ENCODE data around the gene KRT77. TPM values are rescaled to one million over a fixed set of nuclear protein-coding genes. Genes with fewer than 3 reads are reported as not detected.

The KRT77 gene
- total and polyA plus RNA-seq, 10 of the 15 experiments (the other 5 are each of a cell fraction or from before 2014, with no cell fraction given), result not detected

- WGBS (ENCODE audit: insufficient coverage, insufficient replicate concordance, low lambda C conversion rate, missing lambda C conversion rate), result 16% methylated on average over 8 of the region's 8 CpGs
These were observed 15.6 kb downstream of the KRT77 start for GRCh38 chr12:52687497-52688385.

GRCh38 chr12:52686756-52687487 lies 16.4 kb downstream of the KRT77 start:
- no TSS peak for BruUV-seq (replicated peaks)
- CTCF ChIA-PET, result no interaction called here
- no peak for TF ChIP-seq TAF1 (IDR thresholded peaks at IDR 0.05; ENCODE audit: borderline replicate concordance, low read depth, low read length)
- no peak for TF ChIP-seq WRNIP1 (IDR thresholded peaks at IDR 0.05; ENCODE audit: borderline replicate concordance, low read depth, low read length)
- TF ChIP-seq, protein P1, sequence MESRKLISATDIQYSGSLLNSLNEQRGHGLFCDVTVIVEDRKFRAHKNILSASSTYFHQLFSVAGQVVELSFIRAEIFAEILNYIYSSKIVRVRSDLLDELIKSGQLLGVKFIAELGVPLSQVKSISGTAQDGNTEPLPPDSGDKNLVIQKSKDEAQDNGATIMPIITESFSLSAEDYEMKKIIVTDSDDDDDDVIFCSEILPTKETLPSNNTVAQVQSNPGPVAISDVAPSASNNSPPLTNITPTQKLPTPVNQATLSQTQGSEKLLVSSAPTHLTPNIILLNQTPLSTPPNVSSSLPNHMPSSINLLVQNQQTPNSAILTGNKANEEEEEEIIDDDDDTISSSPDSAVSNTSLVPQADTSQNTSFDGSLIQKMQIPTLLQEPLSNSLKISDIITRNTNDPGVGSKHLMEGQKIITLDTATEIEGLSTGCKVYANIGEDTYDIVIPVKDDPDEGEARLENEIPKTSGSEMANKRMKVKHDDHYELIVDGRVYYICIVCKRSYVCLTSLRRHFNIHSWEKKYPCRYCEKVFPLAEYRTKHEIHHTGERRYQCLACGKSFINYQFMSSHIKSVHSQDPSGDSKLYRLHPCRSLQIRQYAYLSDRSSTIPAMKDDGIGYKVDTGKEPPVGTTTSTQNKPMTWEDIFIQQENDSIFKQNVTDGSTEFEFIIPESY (IDR thresholded peaks at IDR 0.05), result no peak
- no peak for TF ChIP-seq ZNF384 (IDR thresholded peaks at IDR 0.05; ENCODE audit: borderline replicate concordance, low read depth, low read length)
- TF ChIP-seq MEF2A (IDR thresholded peaks at IDR 0.05; ENCODE audit: insufficient read depth, low read depth, low read length), result no peak
- TF ChIP-seq EGR1 (IDR thresholded peaks at IDR 0.05; ENCODE audit: borderline replicate concordance in 1 of 2, low read depth in 2 of 2, low read length in 2 of 2), result no peak

More at GRCh38 chr12:52687497-52688385, 15.6 kb downstream of the KRT77 start:
- TF ChIP-seq MTA2 (IDR thresholded peaks at IDR 0.05; ENCODE audit: low read depth), result no peak
- TF ChIP-seq MEF2A (IDR thresholded peaks at IDR 0.05; ENCODE audit: insufficient read depth, low read depth, low read length), result no peak
- no peak for TF ChIP-seq RAD51 (IDR thresholded peaks at IDR 0.05)
- no peak for TF ChIP-seq TCF3 (IDR thresholded peaks at IDR 0.05; ENCODE audit: borderline replicate concordance, insufficient read depth, low read depth, low read length)
- no peak for TF ChIP-seq HCFC1 (IDR thresholded peaks at IDR 0.05; ENCODE audit: low read length)
- TF ChIP-seq FOS (IDR thresholded peaks at IDR 0.05; ENCODE audit: borderline replicate concordance, extremely low read depth, insufficient read length), result no peak
- TF ChIP-seq HDGF (IDR thresholded peaks at IDR 0.05), result no peak
- no peak for TF ChIP-seq IKZF2 (IDR thresholded peaks at IDR 0.05)
- ATAC-seq, result no peak
- Histone ChIP-seq H3K9me3 (replicated peaks; ENCODE audit: control insufficient read depth, insufficient read depth, low read length) (no peaks in the 10 kb centered on the region), H3K27ac (ENCODE audit: control insufficient read depth, insufficient read depth) (no peak overlapping the region), H3K4me3 (no peak overlapping the region), H3K36me3 (ENCODE audit: control insufficient read depth in 2 of 2, insufficient read depth in 2 of 2, low read length in 1 of 2) (no peaks in the 10 kb centered on the region), H3K79me2 (ENCODE audit: control insufficient read depth, insufficient read depth, low read length) (no peaks in the 10 kb centered on the region), H2AFZ (ENCODE audit: control insufficient read depth, low read depth, low read length) (no peak overlapping the region), H4K20me1 (ENCODE audit: control insufficient read depth, insufficient read depth) (peaks cover 4% of the 10 kb centered on the region; the same call in 1 of the 2 replicates), H3K9ac (ENCODE audit: control insufficient read depth, insufficient read depth, low read length) (no peak overlapping the region), H3K27me3 (replicated peaks in 1 of 2; ENCODE audit: control insufficient read depth in 2 of 2, insufficient read depth in 2 of 2, low read length in 1 of 2) (peaks cover 11 to 12% of the 10 kb centered on the region in 2 experiments), H3K4me1 (ENCODE audit: control insufficient read depth, insufficient read depth, low read length) (no peaks in the 10 kb centered on the region), H3K4me2 (ENCODE audit: control insufficient read depth, insufficient read depth) (no peak overlapping the region)
- FAIRE-seq, result no peak
- CTCF ChIA-PET, result interaction anchor here (0.7 kb wide), 1 partner anchor 11 kb away, joined by 3 read pairs; no protein-coding TSS in a partner anchor
- SMC1A ChIA-PET (ENCODE audit: uncharacterized antibody, unreplicated experiment), result no interaction called here
- RAD21 ChIA-PET (ENCODE audit: unreplicated experiment), result no interaction called here
- in situ Hi-C loops (cut with MboI), result no loop called here
- POLR2A ChIA-PET, result no interaction called here
- no TSS peak for BruUV-seq (replicated peaks)
- no peak for DNase-seq (ENCODE audit: low read depth, low spot score)
- intact Hi-C loops (cut with micrococcal nuclease; ENCODE audit: unreplicated experiment), result no loop called here

More at GRCh38 chr12:52686756-52687487, 16.4 kb downstream of the KRT77 start:
- WGBS (ENCODE audit: insufficient coverage, insufficient replicate concordance, low lambda C conversion rate, missing lambda C conversion rate), result 10% methylated on average over 9 of the region's 9 CpGs
- no peaks in the 10 kb centered on the region for H3K79me2 ChIP-seq (ENCODE audit: control insufficient read depth, insufficient read depth, low read length)
- peaks cover 7 to 12% of the 10 kb centered on the region in 2 experiments for H3K27me3 ChIP-seq (replicated peaks in 1 of 2; ENCODE audit: control insufficient read depth in 2 of 2, insufficient read depth in 2 of 2, low read length in 1 of 2)
- H3K4me2 ChIP-seq (ENCODE audit: control insufficient read depth, insufficient read depth), result no peak overlapping the region
- intact Hi-C loops (cut with micrococcal nuclease; ENCODE audit: unreplicated experiment), result no loop called here
- in situ Hi-C loops (cut with MboI), result no loop called here
- no peak overlapping the region for H3K27ac ChIP-seq (ENCODE audit: control insufficient read depth, insufficient read depth)
- H3K9ac ChIP-seq (ENCODE audit: control insufficient read depth, insufficient read depth, low read length), result no peak overlapping the region
- RAD21 ChIA-PET (ENCODE audit: unreplicated experiment), result no interaction called here
- H3K36me3 ChIP-seq (ENCODE audit: control insufficient read depth in 2 of 2, insufficient read depth in 2 of 2, low read length in 1 of 2), result no peaks in the 10 kb centered on the region
- no peak overlapping the region for H3K4me3 ChIP-seq
- POLR2A ChIA-PET, result no interaction called here
- H2AFZ ChIP-seq (ENCODE audit: control insufficient read depth, low read depth, low read length), result no peak overlapping the region
- no peak for FAIRE-seq
- no peak for ATAC-seq
- SMC1A ChIA-PET (ENCODE audit: uncharacterized antibody, unreplicated experiment), result no interaction called here
- DNase-seq (ENCODE audit: low read depth, low spot score), result no peak
- H3K9me3 ChIP-seq (replicated peaks; ENCODE audit: control insufficient read depth, insufficient read depth, low read length), result no peaks in the 10 kb centered on the region
- H3K4me1 ChIP-seq (ENCODE audit: control insufficient read depth, insufficient read depth, low read length), result no peaks in the 10 kb centered on the region
- H4K20me1 ChIP-seq (ENCODE audit: control insufficient read depth, insufficient read depth), result peaks cover 4% of the 10 kb centered on the region; the same call in 1 of the 2 replicates

All from GM12878 (cell line).